A204.1 (cell line): Measurements from ENCODE around the gene ARHGEF10L.
"Not testable (repeated sequence)": the region's sequence is repeated elsewhere in the genome, so short reads cannot be mapped to it uniquely, and the experiment has no call there.

ENCODE experiments used
- FAIRE-seq: peaks from 2 replicates; lab custom pipeline; 2012; peaks lifted over from hg19 to GRCh38; lab: Jason Lieb, UNC

The ARHGEF10L gene

DNA sequence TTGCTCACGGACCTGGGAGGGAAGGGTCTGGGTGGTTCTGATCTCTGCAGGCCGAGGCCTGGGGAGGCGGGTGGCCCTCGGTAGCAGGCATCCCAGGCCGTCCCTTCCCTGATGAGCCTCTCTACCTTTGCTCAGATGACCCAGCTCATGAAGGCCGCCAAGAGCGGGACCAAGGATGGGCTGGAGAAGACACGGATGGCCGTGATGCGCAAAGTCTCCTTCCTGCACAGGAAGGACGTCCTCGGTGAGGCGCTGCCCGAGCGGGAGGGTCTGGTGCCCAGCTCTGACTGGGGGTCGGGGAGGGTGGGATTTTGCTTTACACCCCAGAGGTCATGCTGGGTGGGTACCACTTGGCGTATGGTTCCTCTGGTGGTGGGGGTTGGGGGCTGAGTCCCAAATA lies 76.5 kb downstream of the ARHGEF10L start:
- no peak for FAIRE-seq

DNA sequence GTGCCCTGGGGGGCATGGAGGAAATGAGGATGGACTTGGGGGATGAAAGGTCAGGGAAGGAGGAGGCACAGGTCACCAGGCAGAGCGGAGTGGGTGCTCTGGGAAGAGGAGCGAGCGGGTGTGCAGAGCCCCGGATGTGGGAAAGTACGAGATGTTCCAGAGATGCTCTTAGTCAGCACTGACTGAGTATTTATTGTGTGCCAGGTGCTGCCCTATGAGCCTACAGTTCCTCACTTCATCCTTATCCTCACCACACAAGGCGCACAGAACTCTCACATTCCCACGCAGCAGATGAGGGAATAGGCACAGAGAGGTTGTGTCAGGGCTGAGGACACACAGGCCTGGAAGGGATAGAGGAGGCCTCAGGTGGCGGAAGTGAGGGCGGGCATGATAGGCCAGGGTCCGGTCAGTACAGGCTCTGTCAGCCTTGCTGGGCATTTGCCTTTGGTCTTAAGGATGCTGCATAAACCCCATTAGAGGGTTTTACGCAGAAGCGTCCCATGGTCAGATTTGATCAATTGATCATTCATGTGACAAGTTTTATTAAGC lies 77.3 kb downstream of the ARHGEF10L start:
- FAIRE-seq, result no peak

GRCh38 chr1:17617787-17618557 lies 78.5 kb downstream of the ARHGEF10L start:
- FAIRE-seq, result no peak

- FAIRE-seq, result no peak
Measured at GRCh38 chr1:17618558-17619247, 79.2 kb downstream of the ARHGEF10L start.

DNA sequence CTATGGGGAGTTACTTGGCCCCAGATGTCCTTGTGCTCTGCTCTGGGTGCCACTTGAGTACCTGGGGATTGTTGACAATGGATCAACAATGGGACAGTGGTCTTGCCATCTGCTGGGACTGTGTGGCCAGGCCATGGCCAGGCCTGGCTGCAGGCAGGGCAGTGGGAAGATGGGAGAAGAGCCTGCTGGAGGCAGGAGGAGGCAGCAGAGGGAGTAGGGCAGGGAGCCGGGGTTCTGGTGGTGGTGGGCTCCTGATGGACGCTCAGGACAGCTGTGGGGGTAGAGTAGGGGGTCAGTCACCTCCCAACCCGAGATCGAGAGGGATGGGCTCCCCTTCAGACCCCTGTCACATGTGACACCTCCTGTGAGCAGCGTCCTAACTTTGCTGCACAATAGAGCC lies 81.0 kb downstream of the ARHGEF10L start:
- no peak for FAIRE-seq

DNA sequence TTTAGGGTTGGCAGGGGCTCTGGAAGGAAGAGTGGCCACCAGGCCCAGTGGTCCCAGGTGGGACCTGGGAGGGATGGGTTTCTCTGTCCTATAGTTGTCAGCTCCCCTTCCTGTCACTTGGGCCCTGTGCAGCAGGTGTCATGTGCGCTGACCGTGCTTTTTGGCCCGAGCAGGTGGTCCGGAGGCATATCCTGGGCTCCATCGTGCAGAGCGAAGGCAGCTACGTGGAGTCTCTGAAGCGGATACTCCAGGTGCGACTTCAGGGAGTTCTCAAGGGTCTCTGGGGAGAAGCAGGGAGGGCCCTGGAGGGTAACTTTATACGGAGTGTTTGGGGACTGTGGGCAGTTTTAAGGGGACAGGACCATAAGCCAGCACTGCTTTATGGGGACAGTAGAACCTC lies 82.2 kb downstream of the ARHGEF10L start:
- no peak for FAIRE-seq

DNA sequence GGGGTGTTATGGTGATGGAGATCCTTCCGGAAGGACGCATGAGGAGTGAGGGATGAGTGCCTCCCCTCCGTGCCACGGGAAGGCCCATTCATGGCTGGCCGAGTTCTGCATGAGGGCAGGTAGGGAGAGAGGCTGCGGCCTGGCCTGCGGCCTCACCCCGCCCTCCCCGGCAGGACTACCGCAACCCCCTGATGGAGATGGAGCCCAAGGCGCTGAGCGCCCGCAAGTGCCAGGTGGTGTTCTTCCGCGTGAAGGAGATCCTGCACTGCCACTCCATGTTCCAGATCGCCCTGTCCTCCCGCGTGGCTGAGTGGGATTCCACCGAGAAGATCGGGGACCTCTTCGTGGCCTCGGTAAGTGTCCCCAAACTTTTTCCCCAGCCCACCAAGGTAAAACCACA lies 83.3 kb downstream of the ARHGEF10L start:
- FAIRE-seq, result no peak

- FAIRE-seq, result no peak
Measured at GRCh38 chr1:17624611-17625233, 85.2 kb downstream of the ARHGEF10L start.

GRCh38 chr1:17627239-17628052 lies 87.9 kb downstream of the ARHGEF10L start:
- FAIRE-seq, result no peak

DNA sequence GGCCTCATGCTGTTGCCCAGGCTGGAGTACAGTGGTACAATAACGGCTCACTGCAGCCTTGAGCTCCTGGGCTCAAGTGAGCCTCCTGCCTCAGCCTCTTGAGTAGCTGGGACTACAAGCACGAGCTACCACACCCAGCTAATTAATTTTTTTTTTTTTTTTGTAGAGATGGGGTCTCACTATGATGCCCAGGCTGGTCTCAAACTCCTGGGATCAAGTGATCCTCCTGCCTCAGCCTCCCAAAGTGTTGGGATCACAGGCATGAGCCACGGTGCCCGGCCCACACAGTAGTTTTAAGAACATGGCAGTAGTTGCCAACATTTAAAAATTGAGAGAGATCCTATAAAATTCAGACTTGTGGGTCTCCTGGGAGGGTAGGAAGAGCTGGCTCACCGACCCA lies 89.5 kb downstream of the ARHGEF10L start:
- FAIRE-seq, result not testable (repeated sequence)

- FAIRE-seq, result no peak
Measured at GRCh38 chr1:17629460-17629859, 90.0 kb downstream of the ARHGEF10L start.

GRCh38 chr1:17630048-17630830 lies 90.7 kb downstream of the ARHGEF10L start:
- no peak for FAIRE-seq

DNA sequence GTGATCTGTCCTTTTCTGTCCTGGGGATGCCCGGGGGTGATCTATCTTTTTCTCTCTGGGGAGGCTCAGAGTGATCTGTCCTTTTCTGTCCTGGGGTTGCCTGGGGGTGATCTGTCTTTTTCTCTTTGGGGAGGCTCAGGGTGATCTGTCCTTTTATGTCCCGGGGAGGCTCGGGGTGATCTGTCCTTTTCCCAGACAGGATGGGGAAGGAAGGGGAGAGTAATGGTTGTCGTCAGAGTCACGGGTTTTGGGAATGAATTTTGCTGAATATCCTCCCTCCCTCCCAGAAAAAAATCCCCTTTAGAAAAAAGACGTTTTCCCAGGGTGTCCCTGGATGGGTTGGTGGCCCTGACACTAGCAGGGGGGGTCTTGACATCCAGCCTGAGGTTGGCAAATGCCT lies 91.5 kb downstream of the ARHGEF10L start:
- no peak for FAIRE-seq

GRCh38 chr1:17631410-17631809 lies 91.9 kb downstream of the ARHGEF10L start:
- no peak for FAIRE-seq

- no peak for FAIRE-seq
Measured at GRCh38 chr1:17632106-17632505, 92.6 kb downstream of the ARHGEF10L start.

DNA sequence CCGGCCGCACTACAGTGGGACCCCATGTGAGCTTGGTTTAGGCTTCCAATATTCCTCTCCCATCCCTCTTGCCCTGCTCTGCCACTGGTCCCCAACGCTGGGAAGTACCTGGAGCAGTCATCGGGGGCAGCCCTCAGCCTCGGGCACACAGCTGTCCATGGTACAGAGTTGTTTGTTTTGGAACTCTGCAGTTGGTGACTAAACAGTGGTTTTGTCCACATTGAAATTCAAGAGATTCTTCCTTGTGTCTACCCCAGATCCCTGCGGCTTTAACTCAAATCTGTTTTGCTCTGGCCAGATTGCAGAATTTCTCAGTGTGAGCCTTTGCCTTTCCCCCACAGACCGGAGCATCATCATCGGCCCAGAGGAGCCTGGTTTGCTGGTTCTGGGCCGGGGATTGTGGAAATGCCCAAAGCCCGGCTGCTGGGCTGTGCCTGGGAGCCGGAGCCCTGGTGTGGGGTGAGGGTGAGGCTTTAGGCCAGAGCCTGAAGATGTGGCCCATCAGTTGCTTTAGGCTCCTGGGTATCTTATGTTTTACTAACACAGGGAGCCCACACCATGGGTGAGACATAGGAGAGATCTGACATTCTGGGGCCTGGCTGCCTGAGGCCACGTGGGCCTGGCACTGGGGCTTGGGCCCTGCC lies 93.2 kb downstream of the ARHGEF10L start:
- FAIRE-seq, result no peak

DNA sequence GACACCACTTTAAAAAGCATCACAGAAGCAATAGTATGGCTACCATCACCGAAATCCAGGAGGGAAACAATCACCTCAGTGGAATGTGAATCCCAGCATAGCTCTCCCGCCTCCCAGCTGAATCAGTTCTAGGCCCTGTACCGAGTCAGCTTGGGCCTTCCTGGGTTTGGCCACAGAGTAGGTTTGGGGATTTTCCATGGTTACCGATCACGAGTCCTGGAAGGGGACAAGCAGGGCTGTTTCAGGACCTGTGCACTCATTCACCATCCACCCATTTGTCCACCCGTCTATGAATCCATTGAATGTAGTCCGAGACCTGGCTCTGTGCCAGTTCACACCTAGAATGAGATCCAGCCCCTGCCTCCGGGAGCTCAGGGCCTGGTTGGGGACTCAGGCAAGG lies 94.2 kb downstream of the ARHGEF10L start:
- FAIRE-seq, result no peak

DNA sequence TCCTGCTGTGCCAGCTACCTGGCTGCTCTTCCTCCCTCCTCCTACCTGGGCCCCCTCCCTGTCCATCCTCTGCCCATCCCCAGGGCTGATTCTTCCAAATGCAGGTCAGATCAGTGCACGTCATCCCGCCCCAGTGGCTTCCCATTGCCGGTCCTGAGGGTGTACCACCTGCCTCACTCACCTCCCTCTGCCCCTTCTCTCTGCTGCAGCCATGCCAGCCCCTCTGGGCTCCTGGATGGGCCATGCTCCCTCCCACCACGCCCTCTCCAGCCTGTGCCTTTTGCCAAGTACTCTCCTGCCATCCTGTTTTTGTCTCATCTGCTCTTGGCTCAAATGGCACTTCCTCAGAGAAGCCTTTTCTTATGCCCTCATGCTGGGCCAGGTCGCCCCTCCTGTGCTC lies 95.8 kb downstream of the ARHGEF10L start:
- no peak for FAIRE-seq

- no peak for FAIRE-seq
Measured at GRCh38 chr1:17635811-17636210, 96.3 kb downstream of the ARHGEF10L start.

- FAIRE-seq, result no peak
Measured at GRCh38 chr1:17636612-17637011, 97.1 kb downstream of the ARHGEF10L start.

DNA sequence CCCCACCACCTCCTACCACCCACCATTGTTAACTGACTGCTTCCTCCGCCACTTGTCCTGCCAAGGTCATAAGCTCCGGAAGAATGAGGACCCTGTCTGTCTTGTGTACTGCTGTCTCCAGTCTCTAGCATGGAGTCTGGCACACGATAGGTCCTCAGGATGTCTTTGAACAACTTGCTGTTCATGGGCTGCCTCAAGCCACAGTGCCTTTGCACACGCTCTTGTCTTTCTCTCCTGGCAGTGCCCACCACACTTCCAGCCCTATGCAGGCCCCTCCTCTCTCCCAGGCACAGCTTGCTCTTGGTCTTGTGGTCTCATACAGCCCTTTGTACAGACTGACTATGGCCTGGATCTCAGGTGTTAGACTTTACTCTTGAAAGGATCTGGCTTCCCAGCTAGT lies 97.6 kb downstream of the ARHGEF10L start:
- no peak for FAIRE-seq
